PC-9 (cell line): ENCODE data around the gene EYS.

Source experiments
- CTCF ChIP-seq: fragments of 200-600 bp; sonication (generic); conservative IDR thresholded peaks from 2 replicates; pipeline ENCODE4 v1.6.1; 2017; ENCODE audit warnings: mixed run types, antibody characterized with exemption, mild to moderate bottlenecking, moderate library complexity
- EZH2 ChIP-seq: fragments of 200-600 bp; sonication (generic); IDR thresholded peaks from 2 replicates; pipeline ENCODE4 v1.8.0; 2017; ENCODE audit warnings: antibody characterized with exemption, low read depth

DNA sequence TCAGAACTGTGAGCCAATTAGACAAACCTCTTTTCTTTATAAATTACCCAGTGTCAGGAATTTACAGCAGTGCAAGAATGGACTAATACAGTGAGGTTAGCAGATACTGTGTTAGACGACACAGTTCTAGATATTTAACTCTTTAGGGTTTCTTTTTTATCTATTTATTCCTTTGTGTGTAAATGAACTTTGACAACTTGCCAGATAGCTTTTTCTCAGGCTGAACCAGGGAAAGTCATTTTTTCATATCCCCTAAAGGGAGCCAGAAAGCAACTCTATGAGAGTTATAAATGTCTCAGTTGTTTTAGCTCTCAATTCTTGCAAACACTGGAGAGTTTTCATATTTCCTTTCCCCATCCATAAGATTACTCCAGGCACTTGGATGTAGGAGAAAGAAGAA lies 1794.1 kb downstream of the EYS start:
- TF ChIP-seq CTCF: no peak
- TF ChIP-seq EZH2: no peak
